ENCODE results near the gene LRRC1.

GRCh38 chr6:53937461-53937860 lies 142.7 kb downstream of the LRRC1 start:
- TF ChIP-seq FOXP2 (optimal IDR thresholded peaks at IDR 0.05; ENCODE audit: borderline replicate concordance, extremely low read depth, extremely low read length, insufficient read depth) (no peak), REST (IDR thresholded peaks at IDR 0.05; ENCODE audit: insufficient read depth in 1 of 2, low read depth in 2 of 2, low read length in 2 of 2) (no peak)
